Endothelial cell of umbilical vein (primary cell): ENCODE results near the gene TSC22D3. TPM values are rescaled to one million over a fixed set of nuclear protein-coding genes. Genes with fewer than 3 reads are reported as not detected.

Source experiments
- BruUV-seq: library from RNA; stranded (reverse); fragments of 400-500 nt; replicated peaks from 2 replicates; lab custom pipeline; 2021; lab: Mats Ljungman, UMichigan
- CTCF ChIA-PET: fragments of 300-600, 350-600 bp; sonication (Branson Sonifier 250); formaldehyde crosslinking; loops from one replicate; lab custom pipeline; 2021; ENCODE audit warnings: antibody characterized with exemption, inconsistent platforms; lab: Charles Lee
- POLR2A ChIA-PET: fragments of 300-600, 350-600 bp; sonication (Branson Sonifier 250); formaldehyde crosslinking; loops from one replicate; lab custom pipeline; 2021; ENCODE audit warnings: antibody characterized with exemption, inconsistent platforms; lab: Charles Lee
- DNase-seq: peaks from one replicate; pipeline ENCODE4 v3.0.0-alpha.2; 2011; ENCODE audit warnings: low read depth, low spot score
- FAIRE-seq: peaks from 2 replicates; lab custom pipeline; 2011; peaks lifted over from hg19 to GRCh38; lab: Jason Lieb, UNC
- H2AFZ ChIP-seq: 2 replicates; pipeline ENCODE4 v1.6.0; 2012; ENCODE audit warnings: low read depth, low read length, control low read depth, inconsistent platforms
- H3K27ac ChIP-seq: 2 replicates; pipeline ENCODE4 v1.5.1; 2011; ENCODE audit warnings: low read depth, mild to moderate bottlenecking, control low read depth, low read length, moderate library complexity; ENCODE audit not compliant: insufficient read depth
- H3K27me3 ChIP-seq, 2 experiments: 2 replicates each; pipeline versions ENCODE4 v1.6.0 to v1.6.1; 2011; ENCODE audit warnings: low read length in 2 of 2, mixed read lengths in 1 of 2; ENCODE audit not compliant: control insufficient read depth in 2 of 2, insufficient read depth in 2 of 2
- H3K36me3 ChIP-seq, 2 experiments: 2 replicates in 1 of 2; 3 replicates in 1 of 2; pipeline ENCODE4 v1.5.1; 2011; ENCODE audit warnings: low read length in 2 of 2, mild to moderate bottlenecking in 1 of 2, moderate library complexity in 1 of 2; ENCODE audit not compliant: control insufficient read depth in 2 of 2, insufficient read depth in 2 of 2; ENCODE audit errors: extremely low read depth in 1 of 2
- H3K4me1 ChIP-seq: 3 replicates; pipeline ENCODE4 v1.5.1; 2011; ENCODE audit warnings: mild to moderate bottlenecking, low read length; ENCODE audit not compliant: control insufficient read depth, insufficient read depth; ENCODE audit errors: extremely low read depth
- H3K4me2 ChIP-seq: 2 replicates; pipeline ENCODE4 v1.6.1; 2011; ENCODE audit warnings: low read length, control low read depth, mixed read lengths; ENCODE audit not compliant: insufficient read depth
- H3K4me3 ChIP-seq, 3 experiments: fragments of 200-600 bp in 1 of 3; sonication (generic), shearing (Covaris generic) in 1 of 3; replicated peaks in 1 of 3; 2 replicates each; pipeline ENCODE4 v1.5.1; 2011 to 2016; ENCODE audit warnings: control low read depth in 3 of 3, low read length in 3 of 3, mild to moderate bottlenecking in 2 of 3, inconsistent platforms in 1 of 3, low read depth in 1 of 3, moderate library complexity in 1 of 3; ENCODE audit not compliant: insufficient read depth in 1 of 3
- H3K79me2 ChIP-seq: 2 replicates; pipeline ENCODE4 v1.6.0; 2012; ENCODE audit warnings: low read length, inconsistent platforms; ENCODE audit not compliant: control insufficient read depth, insufficient read depth
- H3K9ac ChIP-seq: replicated peaks from 2 replicates; pipeline ENCODE3; 2011; ENCODE audit warnings: low read length, control low read depth; ENCODE audit not compliant: insufficient read depth; ENCODE audit errors: extremely low read depth
- H3K9me1 ChIP-seq: replicated peaks from 3 replicates; pipeline ENCODE4 v1.6.0; 2011; ENCODE audit warnings: mild to moderate bottlenecking, low read length; ENCODE audit not compliant: control insufficient read depth, insufficient read depth; ENCODE audit errors: extremely low read depth
- H3K9me3 ChIP-seq: replicated peaks from 2 replicates; pipeline ENCODE4 v1.5.1; 2012; ENCODE audit warnings: low read length, inconsistent platforms; ENCODE audit not compliant: control insufficient read depth, insufficient read depth
- H4K20me1 ChIP-seq: replicated peaks from 2 replicates; pipeline ENCODE3; 2011; ENCODE audit warnings: mild to moderate bottlenecking, low read length; ENCODE audit not compliant: control insufficient read depth, insufficient read depth; ENCODE audit errors: extremely low read depth
- EZH2 ChIP-seq: IDR thresholded peaks from 2 replicates; pipeline ENCODE4 v1.6.1; 2012; ENCODE audit warnings: borderline replicate concordance, low read depth, mild to moderate bottlenecking, moderate library complexity, low read length, inconsistent platforms; ENCODE audit not compliant: severe bottlenecking
- FOS ChIP-seq: IDR thresholded peaks from 2 replicates; pipeline ENCODE4 v1.6.1; 2011; ENCODE audit warnings: mild to moderate bottlenecking, low read length, moderate library complexity, borderline replicate concordance; ENCODE audit not compliant: insufficient read depth
- GATA2 ChIP-seq: IDR thresholded peaks from 2 replicates; pipeline ENCODE4 v1.7.0; 2011; ENCODE audit warnings: low read depth, mild to moderate bottlenecking, moderate library complexity, mixed read lengths, low read length; ENCODE audit not compliant: insufficient read length, insufficient read depth
- JUN ChIP-seq: IDR thresholded peaks from 2 replicates; pipeline ENCODE4 v1.6.1; 2011; ENCODE audit warnings: borderline replicate concordance, low read depth; ENCODE audit not compliant: insufficient read length, insufficient read depth
- MYC ChIP-seq: IDR thresholded peaks from one replicate; pipeline ENCODE4 v1.6.1; 2011; ENCODE audit warnings: mild to moderate bottlenecking, low read depth, low read length
- POLR2A ChIP-seq: IDR thresholded peaks from 2 replicates; pipeline ENCODE4 v1.6.1; 2012; ENCODE audit warnings: low read depth, mild to moderate bottlenecking, control low read depth, low read length
- POLR2AphosphoS5 ChIP-seq: IDR thresholded peaks from 2 replicates; pipeline ENCODE4 v1.6.1; 2012; ENCODE audit warnings: low read depth, mild to moderate bottlenecking, control low read depth, low read length, moderate library complexity; ENCODE audit not compliant: insufficient read depth
- dilution Hi-C: fragments of 300-500 bp; cut with MboI; formaldehyde crosslinking; loops from one replicate; pipeline ENCODE4 v1.15.0; 2019; ENCODE audit warnings: low sequenced_read_pairs; ENCODE audit not compliant: extremely low pct_ligation_motif_present
- intact Hi-C: fragments of 100-400 bp; cut with micrococcal nuclease; formaldehyde crosslinking; loops from one replicate; pipeline ENCODE4 v1.10.0; 2022
- polyA plus RNA-seq, 4 experiments: library from polyadenylated mRNA; depleted of rRNA in 3 of 4; stranded (reverse) in 3 of 4; unstranded in 1 of 4; fragments of >200 nt; gene quantifications; 2 replicates each; pipeline versions ENCODE4 v1.2.1 to v1.2.3, GENCODE V29; 2011 to 2012; ENCODE audit warnings: missing spikeins in 1 of 4
- total RNA-seq: library from RNA; stranded (reverse); gene quantifications from 2 replicates; pipeline ENCODE4 v1.2.3, GENCODE V29; 2021
- TF ChIP-seq, protein P1 (sequence below), 2 donors: IDR thresholded peaks; 1 replicate in 1 of 2; 2 replicates in 1 of 2; pipeline ENCODE4 v1.5.1; 2011; ENCODE audit warnings: low read length in 2 of 2, mild to moderate bottlenecking in 2 of 2, moderate library complexity in 2 of 2, control low read depth in 1 of 2, inconsistent platforms in 1 of 2, low read depth in 1 of 2; ENCODE audit not compliant: insufficient read depth in 1 of 2; ENCODE audit errors: extremely low read depth in 1 of 2
- TF ChIP-seq, protein P2 (sequence below): IDR thresholded peaks from 2 replicates; pipeline ENCODE4 v1.6.1; 2011; ENCODE audit not compliant: insufficient read depth, insufficient read length

The TSC22D3 gene
- total and polyA plus RNA-seq, 2 donors (not counting 3 experiments of a cell fraction or from before 2014, with no cell fraction given) = 21.1 to 37.4 TPM

DNA sequence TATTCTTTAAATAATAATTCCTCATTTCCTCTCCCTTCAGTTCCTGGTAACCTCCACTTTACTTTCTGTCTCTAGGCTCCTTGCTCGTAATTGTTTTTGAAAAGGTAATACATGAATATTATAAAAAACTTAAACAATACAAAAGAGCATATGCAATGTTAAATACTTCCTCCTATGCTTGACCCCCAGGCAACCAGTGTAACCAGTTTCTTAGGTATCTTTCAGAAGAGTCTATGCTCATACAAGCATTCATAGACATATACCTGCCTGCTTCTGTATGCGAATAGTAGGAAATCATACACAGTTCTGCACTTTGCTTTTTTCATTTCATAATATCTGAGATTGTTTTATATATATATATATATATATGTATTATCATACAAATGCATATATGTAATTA lies 47.5 kb upstream of the TSC22D3 start:
- TF ChIP-seq POLR2A (no peak), POLR2AphosphoS5 (no peak), JUN (no peak)
- TF ChIP-seq, protein P1, sequence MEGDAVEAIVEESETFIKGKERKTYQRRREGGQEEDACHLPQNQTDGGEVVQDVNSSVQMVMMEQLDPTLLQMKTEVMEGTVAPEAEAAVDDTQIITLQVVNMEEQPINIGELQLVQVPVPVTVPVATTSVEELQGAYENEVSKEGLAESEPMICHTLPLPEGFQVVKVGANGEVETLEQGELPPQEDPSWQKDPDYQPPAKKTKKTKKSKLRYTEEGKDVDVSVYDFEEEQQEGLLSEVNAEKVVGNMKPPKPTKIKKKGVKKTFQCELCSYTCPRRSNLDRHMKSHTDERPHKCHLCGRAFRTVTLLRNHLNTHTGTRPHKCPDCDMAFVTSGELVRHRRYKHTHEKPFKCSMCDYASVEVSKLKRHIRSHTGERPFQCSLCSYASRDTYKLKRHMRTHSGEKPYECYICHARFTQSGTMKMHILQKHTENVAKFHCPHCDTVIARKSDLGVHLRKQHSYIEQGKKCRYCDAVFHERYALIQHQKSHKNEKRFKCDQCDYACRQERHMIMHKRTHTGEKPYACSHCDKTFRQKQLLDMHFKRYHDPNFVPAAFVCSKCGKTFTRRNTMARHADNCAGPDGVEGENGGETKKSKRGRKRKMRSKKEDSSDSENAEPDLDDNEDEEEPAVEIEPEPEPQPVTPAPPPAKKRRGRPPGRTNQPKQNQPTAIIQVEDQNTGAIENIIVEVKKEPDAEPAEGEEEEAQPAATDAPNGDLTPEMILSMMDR (IDR thresholded peaks at IDR 0.05; ENCODE audit: extremely low read depth in 1 of 2, insufficient read depth in 1 of 2, low read depth in 1 of 2, low read length in 2 of 2) = no peak
- TF ChIP-seq, protein P2, sequence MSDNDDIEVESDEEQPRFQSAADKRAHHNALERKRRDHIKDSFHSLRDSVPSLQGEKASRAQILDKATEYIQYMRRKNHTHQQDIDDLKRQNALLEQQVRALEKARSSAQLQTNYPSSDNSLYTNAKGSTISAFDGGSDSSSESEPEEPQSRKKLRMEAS = no peak
- peaks cover 12% of the 10 kb centered on the region for H3K79me2 ChIP-seq
- CTCF ChIA-PET = no interaction called here

DNA sequence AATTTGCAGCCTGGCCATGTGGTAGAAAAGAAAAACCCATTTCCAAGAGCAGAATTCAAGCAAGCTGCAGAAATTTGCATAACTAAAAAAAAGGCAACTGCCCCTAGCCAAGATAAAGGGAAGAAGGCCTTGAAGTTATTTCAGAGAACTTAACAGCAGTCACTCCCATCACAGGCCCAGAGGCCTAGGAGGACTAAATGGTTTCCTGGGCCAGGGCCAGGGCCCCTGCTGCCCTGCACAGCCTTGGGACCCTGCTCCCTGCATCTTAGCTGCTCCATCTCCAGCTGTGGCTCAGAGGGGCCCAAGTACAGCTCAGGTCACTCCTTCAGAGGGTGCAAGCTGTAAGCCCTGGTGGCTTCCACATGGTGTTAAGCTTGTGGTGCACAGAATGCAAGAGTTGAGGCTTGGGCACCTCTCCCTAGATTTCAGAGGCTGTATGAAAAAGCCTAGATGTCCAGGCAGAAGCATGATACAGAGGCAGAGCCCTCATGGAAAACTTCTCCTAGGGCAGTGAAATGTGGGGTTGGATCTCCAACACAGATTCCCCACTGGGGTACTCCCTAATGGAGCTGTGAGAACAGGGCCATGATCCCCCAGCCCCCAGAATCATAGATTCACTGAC lies 43.4 kb upstream of the TSC22D3 start:
- no peak overlapping the region for H3K4me3 ChIP-seq
- H3K4me2 ChIP-seq = no peak overlapping the region
- no TSS peak for BruUV-seq
- TF ChIP-seq POLR2A (no peak), POLR2AphosphoS5 (no peak), GATA2 (no peak), MYC (no peak), JUN (no peak), EZH2 (no peak), FOS (no peak)
- TF ChIP-seq, protein P2 = no peak
- TF ChIP-seq, protein P1 (IDR thresholded peaks at IDR 0.05; ENCODE audit: extremely low read depth in 1 of 2, insufficient read depth in 1 of 2, low read depth in 1 of 2, low read length in 2 of 2) = no peak
- dilution Hi-C loops = no loop called here
- H3K79me2 ChIP-seq = no peaks in the 10 kb centered on the region
- H2AFZ ChIP-seq = no peak overlapping the region
- CTCF ChIA-PET = no interaction called here
- no peaks in the 10 kb centered on the region for H3K36me3 ChIP-seq
- H3K9me3 ChIP-seq = no peaks in the 10 kb centered on the region
- no peak overlapping the region for H3K9ac ChIP-seq
- POLR2A ChIA-PET = no interaction called here
- no peak overlapping the region for H3K27ac ChIP-seq
- FAIRE-seq (no peak), DNase-seq (no peak)
- no peaks in the 10 kb centered on the region for H3K9me1 ChIP-seq
- peaks cover 7% of the 10 kb centered on the region for H3K4me1 ChIP-seq
- H3K27me3 ChIP-seq = no peaks in the 10 kb centered on the region
- no peaks in the 10 kb centered on the region for H4K20me1 ChIP-seq
- intact Hi-C loops = no loop called here

More for the DNA sequence above, 47.5 kb upstream of the TSC22D3 start:
- Histone ChIP-seq H3K27me3 (no peaks in the 10 kb centered on the region), H3K27ac (no peak overlapping the region), H2AFZ (no peak overlapping the region), H3K4me2 (no peak overlapping the region), H3K36me3 (no peaks in the 10 kb centered on the region), H3K4me1 (peaks cover 14% of the 10 kb centered on the region), H3K9me1 (no peaks in the 10 kb centered on the region), H3K9ac (no peak overlapping the region), H3K9me3 (no peaks in the 10 kb centered on the region), H4K20me1 (no peaks in the 10 kb centered on the region), H3K4me3 (no peak overlapping the region)
- no TSS peak for BruUV-seq
- dilution Hi-C loops = no loop called here
- DNase-seq = peak; percentile 1
- FAIRE-seq = no peak
- POLR2A ChIA-PET = no interaction called here
- intact Hi-C loops = loop anchor here (10.0 kb wide), 1 partner anchor 52 kb away; no protein-coding TSS in a partner anchor
